Skeletal muscle cell (primary cell): ENCODE measurements around the gene ZNF202.

Source experiments
- DNase-seq: peaks from one replicate; pipeline ENCODE4 v3.0.0-alpha.2; 2010; ENCODE audit warnings: low read depth
- H3K4me3 ChIP-seq: 2 replicates; pipeline ENCODE4 v1.5.1; 2011; ENCODE audit warnings: low read depth, mild to moderate bottlenecking, control low read depth, low read length, moderate library complexity

ZNF202 gene

GRCh38 chr11:123695231-123695630, 46.2 kb downstream of the ZNF202 start:
- no peak for DNase-seq
- H3K4me3 ChIP-seq, result no peak overlapping the region

- no peak for DNase-seq
- H3K4me3 ChIP-seq, result no peak overlapping the region
These were observed 46.9 kb downstream of the ZNF202 start for GRCh38 chr11:123694551-123694950.

- no peak for DNase-seq
- H3K4me3 ChIP-seq, result no peak overlapping the region
These were observed 48.5 kb downstream of the ZNF202 start for GRCh38 chr11:123692961-123693360.

GRCh38 chr11:123690485-123690884, 51.0 kb downstream of the ZNF202 start:
- DNase-seq, result peak; percentile 24
- no peak overlapping the region for H3K4me3 ChIP-seq

GRCh38 chr11:123684601-123685000, 56.9 kb downstream of the ZNF202 start:
- no peak for DNase-seq
- no peak overlapping the region for H3K4me3 ChIP-seq

GRCh38 chr11:123683428-123684170, 57.9 kb downstream of the ZNF202 start:
- DNase-seq, result no peak
- no peak overlapping the region for H3K4me3 ChIP-seq

GRCh38 chr11:123682696-123683410, 58.6 kb downstream of the ZNF202 start:
- DNase-seq, result no peak
- no peak overlapping the region for H3K4me3 ChIP-seq

- no peak for DNase-seq
These were observed 60.4 kb downstream of the ZNF202 start for GRCh38 chr11:123681030-123681429.

GRCh38 chr11:123678246-123678645, 63.2 kb downstream of the ZNF202 start:
- no peak overlapping the region for H3K4me3 ChIP-seq
- no peak for DNase-seq

More at GRCh38 chr11:123681030-123681429, 60.4 kb downstream of the ZNF202 start:
- no peak overlapping the region for H3K4me3 ChIP-seq

- no peak for DNase-seq
These were observed 64.0 kb downstream of the ZNF202 start for GRCh38 chr11:123677510-123677909.

GRCh38 chr11:123674297-123674696, 67.2 kb downstream of the ZNF202 start:
- no peak overlapping the region for H3K4me3 ChIP-seq
- DNase-seq, result no peak

More at GRCh38 chr11:123677510-123677909, 64.0 kb downstream of the ZNF202 start:
- H3K4me3 ChIP-seq, result no peak overlapping the region
